Upper lobe of left lung (tissue), 6 donors: Measurements from ENCODE around the gene SEMA6D. TPM values are rescaled to one million over a fixed set of nuclear protein-coding genes. Genes with fewer than 3 reads are reported as not detected.
A peak's percentile ranks its signal among the peaks of the same experiment; 100 is the strongest.

ENCODE experiments used
- ATAC-seq, 2 donors: fragments of 200-7000 bp; cut with Tn5 transposase; one replicate each; pipeline ENCODE4 v1.9.1; 2022; ENCODE audit warnings: mild to moderate bottlenecking in 2 of 2, moderate library complexity in 2 of 2; ENCODE audit not compliant: low FRiP score in 2 of 2
- DNase-seq, 2 donors: peaks; one replicate each; pipeline ENCODE4 v3.0.0-alpha.2; 2019 to 2020
- H3K27ac ChIP-seq, 4 donors: fragments of 200-600 bp; sonication (generic); one replicate each; pipeline ENCODE4 v1.5.1; 2016 to 2019
- H3K27me3 ChIP-seq, 4 donors: fragments of 200-600 bp; sonication (generic); one replicate each; pipeline ENCODE4 v1.5.1; 2017 to 2019
- H3K36me3 ChIP-seq, 4 donors: fragments of 200-600 bp; sonication (generic); one replicate each; pipeline ENCODE4 v1.5.1; 2016 to 2019
- H3K4me1 ChIP-seq, 4 donors: fragments of 200-600 bp; sonication (generic); one replicate each; pipeline ENCODE4 v1.5.1; 2018 to 2019
- H3K4me3 ChIP-seq, 4 donors: fragments of 200-600 bp; sonication (generic); one replicate each; pipeline ENCODE4 v1.5.1; 2017 to 2019; ENCODE audit warnings: mild to moderate bottlenecking in 2 of 4, moderate library complexity in 1 of 4
- H3K9me3 ChIP-seq, 4 donors: fragments of 200-600 bp; sonication (generic); one replicate each; pipeline ENCODE4 v1.5.1; 2018 to 2019
- EP300 ChIP-seq, 4 donors: sonication (generic); formaldehyde crosslinking; IDR thresholded peaks; one replicate each; pipeline ENCODE4 v1.5.1; 2017; ENCODE audit warnings: antibody characterized with exemption in 4 of 4, control low read depth in 2 of 4
- POLR2A ChIP-seq, 4 donors: fragments of 450-650 bp; IDR thresholded peaks; one replicate each; pipeline ENCODE4 v1.5.1; 2016 to 2017; ENCODE audit warnings: antibody characterized with exemption in 4 of 4, mild to moderate bottlenecking in 2 of 4
- POLR2AphosphoS5 ChIP-seq, 2 donors: sonication (generic); formaldehyde crosslinking; IDR thresholded peaks; one replicate each; pipeline ENCODE4 v1.5.1; 2017; ENCODE audit warnings: antibody characterized with exemption in 2 of 2
- WGBS, 2 donors: methylation state at CpG; one replicate each; pipeline ENCODE4 v1.1.5; 2017 to 2018; 5-methylcytosine and 5-hydroxymethylcytosine counted together
- total RNA-seq, 6 donors: library from RNA; depleted of rRNA in 4 of 6; stranded (reverse); fragments of >200 nt in 4 of 6; gene quantifications; one replicate each; pipeline versions ENCODE4 v1.1.0 to v1.2.1, GENCODE V29; 2016 to 2021
- TF ChIP-seq, protein P1 (sequence below), 6 experiments: fragments of 450-650 bp in 4 of 6; fragments of 200-600 bp in 2 of 6; sonication (generic) in 2 of 6; IDR thresholded peaks; one replicate each; pipeline ENCODE4 v1.5.1; 2016 to 2019; ENCODE audit warnings: antibody characterized with exemption in 6 of 6
- donor health status: DM: no; HTN: no; CAD: no; lungs with moderate emphysema.
- donor health status: DM: no; HTN: yes; CAD: no; lungs with severe emphysema.

SEMA6D gene
- total RNA-seq, 6 donors from 2014 or later, result 6.9 to 10.5 (median 9.0) TPM

DNA sequence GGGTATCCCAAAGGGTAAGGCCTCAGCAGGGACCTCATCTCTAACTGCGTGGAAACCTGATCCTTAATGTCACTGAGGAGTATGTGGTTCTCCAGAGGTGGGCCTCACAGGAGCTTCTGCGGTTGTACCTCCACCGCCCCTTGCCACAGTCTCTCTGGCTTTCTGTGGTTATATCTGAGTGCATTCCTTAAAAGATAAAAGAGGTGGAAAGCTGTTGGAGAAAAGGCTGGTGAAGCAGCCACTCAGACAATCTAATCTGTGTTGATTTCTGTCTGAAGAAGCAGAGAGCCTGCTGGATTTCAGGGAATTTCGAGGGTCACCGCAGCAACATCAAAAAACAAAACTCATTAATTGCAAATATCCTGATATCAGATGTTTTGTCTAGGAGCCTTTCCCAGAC is 51.4 kb downstream of the SEMA6D start:
- 57 to 64% methylated on average over 5 of the region's 5 CpGs for WGBS, 2 donors
- H3K27me3 ChIP-seq, result no peaks in the 10 kb centered on the region
- H3K27ac ChIP-seq, result peak overlapping the region in 1 of 4 donors; percentile 14
- ATAC-seq (no peak), DNase-seq (no peak)
- no peak for TF ChIP-seq POLR2AphosphoS5 (IDR thresholded peaks at IDR 0.05)
- TF ChIP-seq EP300 (IDR thresholded peaks at IDR 0.05), result no peak
- no peak for TF ChIP-seq POLR2A (IDR thresholded peaks at IDR 0.05)
- TF ChIP-seq, protein P1, sequence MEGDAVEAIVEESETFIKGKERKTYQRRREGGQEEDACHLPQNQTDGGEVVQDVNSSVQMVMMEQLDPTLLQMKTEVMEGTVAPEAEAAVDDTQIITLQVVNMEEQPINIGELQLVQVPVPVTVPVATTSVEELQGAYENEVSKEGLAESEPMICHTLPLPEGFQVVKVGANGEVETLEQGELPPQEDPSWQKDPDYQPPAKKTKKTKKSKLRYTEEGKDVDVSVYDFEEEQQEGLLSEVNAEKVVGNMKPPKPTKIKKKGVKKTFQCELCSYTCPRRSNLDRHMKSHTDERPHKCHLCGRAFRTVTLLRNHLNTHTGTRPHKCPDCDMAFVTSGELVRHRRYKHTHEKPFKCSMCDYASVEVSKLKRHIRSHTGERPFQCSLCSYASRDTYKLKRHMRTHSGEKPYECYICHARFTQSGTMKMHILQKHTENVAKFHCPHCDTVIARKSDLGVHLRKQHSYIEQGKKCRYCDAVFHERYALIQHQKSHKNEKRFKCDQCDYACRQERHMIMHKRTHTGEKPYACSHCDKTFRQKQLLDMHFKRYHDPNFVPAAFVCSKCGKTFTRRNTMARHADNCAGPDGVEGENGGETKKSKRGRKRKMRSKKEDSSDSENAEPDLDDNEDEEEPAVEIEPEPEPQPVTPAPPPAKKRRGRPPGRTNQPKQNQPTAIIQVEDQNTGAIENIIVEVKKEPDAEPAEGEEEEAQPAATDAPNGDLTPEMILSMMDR (IDR thresholded peaks at IDR 0.05), result no peak
- H3K9me3 ChIP-seq, result no peaks in the 10 kb centered on the region
- H3K36me3 ChIP-seq, result peaks cover 0 to 33% (median 0%) of the 10 kb centered on the region in 4 donors
- no peaks in the 10 kb centered on the region for H3K4me1 ChIP-seq
- H3K4me3 ChIP-seq, result no peak overlapping the region

DNA sequence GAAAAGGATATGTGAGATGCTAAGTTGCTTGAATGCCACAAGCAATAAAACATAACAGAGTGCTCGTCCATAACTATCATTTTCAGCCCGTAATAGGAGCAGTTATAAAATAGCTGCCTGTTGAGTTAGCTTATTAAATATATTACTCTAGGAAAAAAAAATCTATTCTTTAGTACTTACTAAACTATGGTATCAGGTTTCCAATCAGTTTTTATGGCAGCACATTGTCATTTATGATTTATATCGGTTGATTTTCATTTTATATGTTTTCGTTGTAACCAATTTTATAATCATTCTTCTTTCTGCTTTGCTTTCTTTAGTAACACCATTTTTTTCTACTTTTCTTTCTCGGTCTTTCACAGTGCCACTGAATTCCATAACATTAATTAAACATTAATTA is 51.9 kb downstream of the SEMA6D start:
- no peak overlapping the region for H3K27ac ChIP-seq
- no peak for DNase-seq

DNA sequence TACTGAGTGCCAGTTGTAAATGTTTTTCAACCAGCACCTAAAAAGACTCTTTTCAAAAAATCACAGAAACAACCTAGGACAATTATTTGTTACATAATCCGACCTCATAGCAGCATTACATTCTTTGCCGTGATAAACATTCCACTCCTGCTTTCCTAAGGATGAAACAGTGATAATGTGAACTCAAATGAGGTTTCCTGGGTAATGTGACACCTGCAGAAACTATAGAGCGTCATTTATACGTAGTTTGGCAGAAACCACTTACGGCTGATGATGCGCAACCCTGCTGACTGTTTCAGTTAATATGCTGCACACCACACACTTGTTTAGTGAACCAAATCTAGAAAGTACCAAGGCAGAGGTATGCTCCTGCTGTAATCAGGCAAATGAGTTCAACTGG is 55.8 kb downstream of the SEMA6D start:
- H3K4me3 ChIP-seq, result no peak overlapping the region
- DNase-seq (no peak), ATAC-seq (no peak)
- TF ChIP-seq POLR2A (IDR thresholded peaks at IDR 0.05) (no peak), EP300 (IDR thresholded peaks at IDR 0.05) (no peak), POLR2AphosphoS5 (IDR thresholded peaks at IDR 0.05) (no peak)
- TF ChIP-seq, protein P1 (IDR thresholded peaks at IDR 0.05), result no peak
- H3K27me3 ChIP-seq, result no peaks in the 10 kb centered on the region
- no peaks in the 10 kb centered on the region for H3K9me3 ChIP-seq
- no peaks in the 10 kb centered on the region for H3K4me1 ChIP-seq
- WGBS, 2 donors, result 83 to 84% methylated on average over 6 of the region's 6 CpGs
- H3K27ac ChIP-seq, result no peak overlapping the region
- H3K36me3 ChIP-seq, result peaks cover 0 to 13% (median 0%) of the 10 kb centered on the region in 4 donors

More for the DNA sequence above, 51.9 kb downstream of the SEMA6D start:
- no peaks in the 10 kb centered on the region for H3K27me3 ChIP-seq
- H3K4me1 ChIP-seq, result no peaks in the 10 kb centered on the region
- peaks cover 0 to 29% (median 0%) of the 10 kb centered on the region in 4 donors for H3K36me3 ChIP-seq
- no peaks in the 10 kb centered on the region for H3K9me3 ChIP-seq
- no peak overlapping the region for H3K4me3 ChIP-seq
- 84 to 87% methylated on average over 5 of the region's 5 CpGs for WGBS, 2 donors
- TF ChIP-seq POLR2AphosphoS5 (IDR thresholded peaks at IDR 0.05) (no peak), POLR2A (IDR thresholded peaks at IDR 0.05) (no peak)
- TF ChIP-seq, protein P1 (IDR thresholded peaks at IDR 0.05), result no peak
- no peak for ATAC-seq

DNA sequence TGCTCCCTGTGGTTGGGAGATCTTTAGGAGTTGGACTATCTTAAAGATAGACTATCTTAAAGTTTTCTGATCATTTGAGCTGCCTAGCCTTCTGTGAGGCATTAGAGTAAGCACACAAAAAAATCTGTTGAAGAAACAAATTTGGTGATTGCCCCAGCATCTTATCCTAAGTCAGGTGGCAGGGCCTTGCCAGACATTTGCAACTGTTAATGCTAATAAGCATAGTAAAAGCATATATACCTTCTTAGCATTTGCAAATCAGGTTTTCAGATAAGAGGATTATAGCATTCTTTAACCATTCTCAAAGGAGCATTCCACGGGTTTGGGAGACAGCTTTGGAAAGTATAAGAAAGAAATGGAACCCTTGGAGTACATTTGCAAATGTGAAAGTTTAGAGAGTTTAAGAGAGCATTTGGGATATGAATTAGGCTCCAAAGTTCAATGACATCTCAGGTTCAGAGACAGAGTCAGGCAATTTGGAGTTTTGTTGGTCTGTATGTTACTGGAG is 61.0 kb downstream of the SEMA6D start:
- Histone ChIP-seq H3K36me3 (no peaks in the 10 kb centered on the region), H3K27me3 (no peaks in the 10 kb centered on the region), H3K27ac (no peak overlapping the region), H3K4me1 (no peaks in the 10 kb centered on the region), H3K4me3 (no peak overlapping the region), H3K9me3 (no peaks in the 10 kb centered on the region)
- DNase-seq (no peak), ATAC-seq (no peak)
- WGBS, 2 donors, result 0 to 17% methylated on average over 1 of the region's 1 CpG
- TF ChIP-seq, protein P1 (IDR thresholded peaks at IDR 0.05), result no peak
- no peak for TF ChIP-seq POLR2A (IDR thresholded peaks at IDR 0.05)
- no peak for TF ChIP-seq POLR2AphosphoS5 (IDR thresholded peaks at IDR 0.05)
- TF ChIP-seq EP300 (IDR thresholded peaks at IDR 0.05), result no peak

DNA sequence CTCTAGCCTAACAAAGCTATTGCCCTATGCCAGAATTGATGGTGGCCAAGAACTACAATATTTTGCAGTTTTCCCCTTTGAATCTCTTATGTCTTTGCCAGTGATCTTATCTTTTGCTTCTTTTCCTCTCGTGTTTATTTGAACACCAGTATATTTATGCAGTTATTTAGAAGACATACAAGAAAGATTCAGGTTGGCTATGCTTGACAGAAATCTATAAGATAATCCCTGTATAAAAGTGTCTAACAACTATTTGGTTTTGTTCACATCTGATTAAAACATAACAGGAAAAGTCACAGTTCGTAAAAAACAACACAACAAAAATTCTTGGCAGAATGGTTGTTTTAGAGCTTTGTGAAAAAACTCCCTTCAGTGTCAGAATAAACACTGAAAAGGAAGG is 63.7 kb downstream of the SEMA6D start:
- ATAC-seq, result no peak
- Histone ChIP-seq H3K36me3 (no peaks in the 10 kb centered on the region), H3K4me1 (no peaks in the 10 kb centered on the region), H3K9me3 (no peaks in the 10 kb centered on the region), H3K27ac (no peak overlapping the region), H3K27me3 (no peaks in the 10 kb centered on the region), H3K4me3 (no peak overlapping the region)
- WGBS, 2 donors, result 46 to 56% methylated on average over 2 of the region's 2 CpGs
- DNase-seq, result no peak
- TF ChIP-seq EP300 (IDR thresholded peaks at IDR 0.05), result no peak
